Vagina (tissue), 2 donors: ENCODE data around the gene POU1F1.

Experiments
- POLR2AphosphoS5 ChIP-seq, 2 donors: sonication (generic); formaldehyde crosslinking; IDR thresholded peaks; one replicate each; pipeline ENCODE4 v1.9.0; 2017; ENCODE audit warnings: antibody characterized with exemption in 2 of 2, mild to moderate bottlenecking in 2 of 2, low read depth in 1 of 2; ENCODE audit not compliant: insufficient read depth in 1 of 2
- TF ChIP-seq, protein P1 (sequence below), 3 experiments: fragments of 450-650 bp in 2 of 3; fragments of 200-600 bp in 1 of 3; sonication (generic) in 1 of 3; IDR thresholded peaks; one replicate each; pipeline ENCODE4 v1.5.1; 2017 to 2019; ENCODE audit warnings: antibody characterized with exemption in 3 of 3, mild to moderate bottlenecking in 2 of 3, moderate library complexity in 2 of 3

DNA sequence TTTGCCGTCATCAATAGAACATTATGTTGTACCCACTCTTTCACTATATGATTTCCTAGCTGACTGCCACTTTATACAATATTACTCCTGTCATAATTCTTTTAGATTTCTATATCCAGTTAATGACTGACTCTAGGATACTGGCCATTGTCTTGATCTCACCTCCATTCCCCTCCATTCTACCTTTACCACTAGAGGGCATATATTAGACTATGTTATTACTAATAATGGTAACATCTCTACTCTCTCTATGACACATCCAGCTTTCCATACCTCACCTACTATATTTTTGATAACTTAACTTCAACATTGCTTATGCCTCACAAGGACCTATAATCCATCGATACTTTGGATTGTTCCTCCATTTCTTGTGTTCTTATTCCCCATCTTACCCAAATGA, 31.4 kb upstream of the POU1F1 start:
- TF ChIP-seq POLR2AphosphoS5 (IDR thresholded peaks at IDR 0.05; ENCODE audit: insufficient read depth in 1 of 2, low read depth in 1 of 2) = no peak
- TF ChIP-seq, protein P1, sequence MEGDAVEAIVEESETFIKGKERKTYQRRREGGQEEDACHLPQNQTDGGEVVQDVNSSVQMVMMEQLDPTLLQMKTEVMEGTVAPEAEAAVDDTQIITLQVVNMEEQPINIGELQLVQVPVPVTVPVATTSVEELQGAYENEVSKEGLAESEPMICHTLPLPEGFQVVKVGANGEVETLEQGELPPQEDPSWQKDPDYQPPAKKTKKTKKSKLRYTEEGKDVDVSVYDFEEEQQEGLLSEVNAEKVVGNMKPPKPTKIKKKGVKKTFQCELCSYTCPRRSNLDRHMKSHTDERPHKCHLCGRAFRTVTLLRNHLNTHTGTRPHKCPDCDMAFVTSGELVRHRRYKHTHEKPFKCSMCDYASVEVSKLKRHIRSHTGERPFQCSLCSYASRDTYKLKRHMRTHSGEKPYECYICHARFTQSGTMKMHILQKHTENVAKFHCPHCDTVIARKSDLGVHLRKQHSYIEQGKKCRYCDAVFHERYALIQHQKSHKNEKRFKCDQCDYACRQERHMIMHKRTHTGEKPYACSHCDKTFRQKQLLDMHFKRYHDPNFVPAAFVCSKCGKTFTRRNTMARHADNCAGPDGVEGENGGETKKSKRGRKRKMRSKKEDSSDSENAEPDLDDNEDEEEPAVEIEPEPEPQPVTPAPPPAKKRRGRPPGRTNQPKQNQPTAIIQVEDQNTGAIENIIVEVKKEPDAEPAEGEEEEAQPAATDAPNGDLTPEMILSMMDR (IDR thresholded peaks at IDR 0.05) = no peak
